HUES64 (cell line): ENCODE results near the gene STMN1.

Source experiments
- H3K27ac ChIP-seq: 2 replicates; pipeline ENCODE4 v1.7.0; 2013; ENCODE audit warnings: low read depth, low read length, inconsistent platforms
- H3K27me3 ChIP-seq: 2 replicates; pipeline ENCODE4 v1.6.1; 2013; ENCODE audit warnings: mild to moderate bottlenecking, low read length; ENCODE audit not compliant: insufficient read depth
- H3K36me3 ChIP-seq: 2 replicates; pipeline ENCODE4 v1.6.1; 2013; ENCODE audit warnings: mild to moderate bottlenecking, low read length; ENCODE audit not compliant: insufficient read depth
- H3K4me1 ChIP-seq: 2 replicates; pipeline ENCODE4 v1.6.1; 2013; ENCODE audit warnings: mild to moderate bottlenecking, low read length, moderate library complexity; ENCODE audit not compliant: insufficient read depth
- H3K4me3 ChIP-seq: 2 replicates; pipeline ENCODE4 v1.5.1; 2013; ENCODE audit warnings: mild to moderate bottlenecking, low read length, moderate library complexity
- H3K9ac ChIP-seq: 2 replicates; pipeline ENCODE4 v1.6.1; 2013; ENCODE audit warnings: mild to moderate bottlenecking, low read depth, low read length
- H3K9me3 ChIP-seq: 2 replicates; pipeline ENCODE4 v1.6.1; 2013; ENCODE audit warnings: low read depth, low read length; ENCODE audit not compliant: insufficient read depth
- WGBS: fragments of 150-250, 120-280 bp; methylation state at CpG from one replicate; pipeline ENCODE4 v1.1.7; 2013; ENCODE audit warnings: missing lambda C conversion rate; 5-methylcytosine and 5-hydroxymethylcytosine counted together

The STMN1 gene

DNA sequence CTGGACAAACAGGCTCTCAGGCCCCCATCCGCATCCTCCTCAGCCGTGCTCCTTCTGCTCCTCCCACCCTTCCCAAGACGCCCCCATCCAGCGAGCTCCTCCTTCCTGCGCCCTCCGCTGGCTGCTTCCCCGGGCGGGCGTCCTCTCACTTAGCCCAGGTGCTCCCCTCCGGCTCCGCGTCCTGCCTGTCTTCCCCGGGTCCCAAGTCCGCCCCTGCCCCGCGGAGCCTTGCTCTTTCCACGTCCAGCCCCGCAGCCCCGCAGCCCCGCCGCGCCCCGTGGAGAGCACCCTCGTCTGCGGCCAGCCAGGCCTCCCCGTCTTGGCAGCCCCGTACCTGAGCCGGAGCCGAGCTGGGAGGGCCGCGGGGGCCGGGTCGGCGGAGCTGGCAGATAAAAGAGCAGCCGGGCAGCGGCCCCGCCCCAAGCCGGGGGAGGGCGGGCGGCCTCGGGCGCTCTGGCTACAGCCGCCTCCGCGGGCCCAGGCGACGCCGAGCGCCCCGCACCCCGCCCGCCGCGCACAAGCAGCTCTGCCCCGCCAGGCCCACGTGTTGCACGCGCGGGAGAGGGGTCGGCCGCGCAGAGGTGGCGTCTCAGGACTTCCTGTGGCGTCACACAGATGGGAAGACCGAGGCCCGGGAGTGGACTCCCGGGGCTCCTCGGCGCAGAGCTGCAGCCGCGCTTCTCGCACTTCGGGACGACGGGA lies 30.9 kb downstream of the STMN1 start, which contains the start of gene PAQR7:
PAQR7 (minus strand) TSS at position 555 of the 702 bp plus-strand sequence. CDS start 11,869 bp downstream, outside the sequence.
- peaks cover 15% of the 10 kb centered on the region for H3K4me1 ChIP-seq
- H3K27ac ChIP-seq: peak within 1 kb of the TSS; percentile 75; the same call in 1 of the 2 replicates
- H3K36me3 ChIP-seq: no peaks in the 10 kb centered on the region
- peaks cover 23% of the 10 kb centered on the region for H3K27me3 ChIP-seq
- WGBS: under 1% methylated on average over 75 of the region's 75 CpGs
- peak within 1 kb of the TSS; percentile 58 for H3K9ac ChIP-seq
- peak within 1 kb of the TSS; percentile 56 for H3K4me3 ChIP-seq
- no peaks in the 10 kb centered on the region for H3K9me3 ChIP-seq

DNA sequence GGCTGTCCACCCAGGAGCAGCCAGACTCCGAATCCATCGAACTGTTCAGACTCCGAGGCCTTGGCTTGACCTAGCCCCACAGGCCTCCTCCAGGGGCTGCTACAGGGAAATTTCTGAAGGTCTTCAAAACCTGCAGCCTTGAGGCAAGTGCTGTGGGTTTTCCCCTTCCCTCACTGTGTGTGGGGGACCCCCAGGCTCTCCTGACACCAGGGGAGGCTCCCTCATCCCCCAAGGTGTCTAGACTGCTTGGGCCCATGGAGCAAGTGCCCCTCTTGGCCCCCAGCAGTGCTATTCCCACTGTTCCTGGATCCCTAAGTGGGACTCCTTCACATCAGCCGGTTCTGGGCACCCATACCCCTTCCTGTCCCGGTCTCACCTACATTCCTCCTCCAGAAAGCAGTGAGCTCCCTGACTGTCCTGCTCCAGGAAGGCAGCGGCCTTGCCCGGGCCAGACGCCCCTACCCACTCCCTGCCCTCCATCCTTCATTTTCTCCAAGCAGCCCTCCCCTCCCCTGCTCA lies 31.5 kb downstream of the STMN1 start:
- H3K4me3 ChIP-seq: peak overlapping the region; percentile 56
- no peak overlapping the region for H3K27ac ChIP-seq
- H3K36me3 ChIP-seq: no peaks in the 10 kb centered on the region
- no peaks in the 10 kb centered on the region for H3K9me3 ChIP-seq
- H3K4me1 ChIP-seq: peaks cover 15% of the 10 kb centered on the region
- H3K9ac ChIP-seq: peak overlapping the region; percentile 2; the same call in 1 of the 2 replicates
- WGBS: 46% methylated on average over 8 of the region's 8 CpGs
- peaks cover 23% of the 10 kb centered on the region for H3K27me3 ChIP-seq

DNA sequence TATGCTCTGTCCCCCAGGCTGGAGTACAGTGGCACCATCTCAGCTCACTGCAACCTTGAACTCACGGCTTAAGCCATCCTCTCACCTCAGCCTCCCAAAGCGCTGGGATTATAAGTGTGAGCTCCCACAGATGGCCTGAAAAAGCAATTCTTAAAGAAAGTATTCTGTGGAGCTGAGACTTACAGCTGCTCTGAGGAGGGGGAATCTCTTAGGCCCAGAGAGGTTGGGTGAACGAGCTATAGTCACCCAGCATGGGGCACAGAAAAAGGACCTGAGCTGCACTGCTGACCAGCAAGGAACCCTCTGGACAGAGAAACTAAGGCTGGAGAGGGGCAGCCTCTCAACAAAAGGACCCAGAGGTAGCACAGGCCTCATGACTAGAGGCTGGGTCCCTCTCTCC lies 32.0 kb downstream of the STMN1 start:
- H3K4me3 ChIP-seq: no peak overlapping the region
- H3K27me3 ChIP-seq: peaks cover 23% of the 10 kb centered on the region
- peaks cover 15% of the 10 kb centered on the region for H3K4me1 ChIP-seq
- WGBS: 88% methylated on average over 3 of the region's 3 CpGs
- H3K9ac ChIP-seq: no peak overlapping the region
- H3K9me3 ChIP-seq: no peaks in the 10 kb centered on the region
- no peak overlapping the region for H3K27ac ChIP-seq
- H3K36me3 ChIP-seq: no peaks in the 10 kb centered on the region

DNA sequence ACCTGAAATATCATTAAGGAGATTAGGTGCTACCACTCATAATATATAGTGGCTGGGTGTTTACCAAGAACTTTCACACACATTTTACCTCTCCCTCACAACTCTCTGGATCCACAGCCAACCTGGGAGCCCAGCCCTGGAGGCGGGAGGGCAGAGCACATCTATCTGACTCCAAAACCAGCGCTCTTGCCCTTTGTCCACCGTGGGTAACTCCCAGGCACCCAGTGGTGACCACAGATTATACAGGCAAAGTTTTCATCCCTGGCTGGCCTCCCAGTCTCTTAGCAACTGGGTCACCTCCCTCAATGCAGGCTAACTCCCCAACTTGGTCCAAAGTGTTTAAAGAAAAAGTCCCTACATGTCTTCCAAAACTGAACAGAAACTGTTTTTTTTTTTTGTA lies 33.1 kb downstream of the STMN1 start:
- Histone ChIP-seq H3K4me3 (no peak overlapping the region), H3K9ac (no peak overlapping the region), H3K9me3 (no peaks in the 10 kb centered on the region), H3K27ac (no peak overlapping the region), H3K27me3 (peaks cover 23% of the 10 kb centered on the region), H3K36me3 (no peaks in the 10 kb centered on the region), H3K4me1 (peaks cover 15% of the 10 kb centered on the region)
- 92% methylated on average over 3 of the region's 3 CpGs for WGBS

DNA sequence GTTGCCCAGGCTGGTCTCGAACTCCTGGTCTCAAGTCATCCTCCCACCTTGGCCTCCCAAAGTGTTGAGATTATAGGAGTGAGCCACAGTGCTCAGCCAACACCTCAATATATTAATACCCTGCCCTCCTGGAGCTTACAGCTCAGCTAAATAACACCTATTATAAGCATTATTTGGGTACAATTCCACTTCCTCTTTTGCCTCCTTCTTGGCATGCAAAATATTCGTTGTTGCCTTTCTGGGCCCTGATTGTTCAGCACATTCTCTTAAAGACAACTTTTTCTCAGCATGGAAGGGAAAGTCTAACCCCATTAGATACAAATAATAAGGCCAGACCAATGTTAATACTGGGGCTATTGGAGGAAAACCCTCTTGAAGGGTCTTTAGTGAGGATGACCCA lies 33.5 kb downstream of the STMN1 start:
- Histone ChIP-seq H3K9me3 (no peaks in the 10 kb centered on the region), H3K27ac (no peak overlapping the region), H3K9ac (no peak overlapping the region), H3K27me3 (peaks cover 23% of the 10 kb centered on the region), H3K4me1 (peaks cover 18% of the 10 kb centered on the region), H3K4me3 (no peak overlapping the region), H3K36me3 (no peaks in the 10 kb centered on the region)
- 95% methylated on average over 2 of the region's 2 CpGs for WGBS

DNA sequence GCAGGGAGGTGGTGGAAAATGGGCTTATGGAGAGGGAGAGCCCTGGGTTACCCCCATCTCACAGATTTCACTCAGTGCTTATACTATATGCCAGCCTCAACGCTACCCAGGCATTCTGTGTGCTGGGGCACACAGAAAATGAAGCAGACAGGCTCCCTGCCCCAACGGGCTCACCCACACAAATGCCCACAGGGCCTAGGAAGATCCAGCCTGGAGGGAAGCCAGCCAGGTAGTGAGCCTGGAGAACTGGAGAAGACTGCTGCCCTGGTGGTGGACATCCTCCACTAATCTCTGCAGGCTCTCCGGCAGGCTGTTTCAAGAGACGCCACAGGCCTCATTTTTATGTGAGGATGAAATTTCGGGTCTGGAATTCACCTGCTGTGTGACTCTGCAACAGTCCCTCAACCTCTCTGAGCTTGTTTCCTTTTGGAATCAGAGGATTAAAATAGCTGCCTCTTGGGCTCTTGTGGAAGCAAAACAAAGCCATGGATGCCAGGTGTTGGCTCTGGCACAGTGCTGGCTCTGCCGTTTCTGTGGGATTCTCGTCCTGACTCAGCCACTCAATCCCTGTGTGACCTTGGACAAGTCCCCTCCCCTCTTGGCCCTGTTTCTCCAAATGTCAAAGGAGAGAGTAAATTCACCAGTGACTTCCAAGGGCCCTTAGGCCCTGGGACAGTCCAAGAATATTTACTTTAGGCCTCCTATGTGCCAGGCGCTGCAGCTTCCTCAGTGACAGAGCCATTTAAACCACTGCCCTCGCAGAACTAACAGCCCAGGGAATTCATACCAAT lies 34.3 kb downstream of the STMN1 start:
- H3K4me1 ChIP-seq: peaks cover 19% of the 10 kb centered on the region

DNA sequence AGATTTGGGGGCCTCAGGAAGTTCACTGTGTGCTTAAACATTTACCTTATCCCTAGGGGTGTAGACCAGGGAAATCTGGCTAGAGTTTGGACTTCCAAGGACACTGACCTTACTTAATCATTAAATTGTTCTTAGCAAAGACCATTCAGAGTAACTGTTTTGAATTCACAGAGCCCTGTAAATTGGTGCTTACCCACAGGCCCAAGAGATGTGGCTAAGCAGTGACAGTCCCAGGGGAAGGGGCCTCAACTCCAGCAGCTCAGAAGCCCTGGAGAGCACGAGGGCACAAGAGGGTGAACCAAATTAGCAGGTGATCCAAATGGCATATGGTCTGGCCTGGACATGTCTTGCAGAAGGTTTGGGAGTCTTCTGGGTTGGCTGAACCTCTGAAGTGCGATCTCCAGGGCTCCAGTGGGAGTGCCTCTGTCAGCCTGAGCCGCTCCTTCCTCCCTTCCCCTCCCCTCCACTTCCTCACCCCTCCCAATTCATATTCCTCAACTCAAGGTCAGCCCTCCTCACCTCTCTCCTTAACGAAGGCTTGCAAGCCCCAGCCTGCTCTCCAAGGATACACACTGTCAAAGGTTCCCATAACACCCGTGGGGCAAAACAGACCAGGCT lies 35.0 kb downstream of the STMN1 start:
- WGBS: 38% methylated on average over 5 of the region's 5 CpGs
- Histone ChIP-seq H3K4me3 (no peak overlapping the region), H3K27me3 (peaks cover 9% of the 10 kb centered on the region), H3K27ac (no peak overlapping the region), H3K36me3 (no peaks in the 10 kb centered on the region), H3K9ac (no peak overlapping the region), H3K4me1 (peaks cover 14% of the 10 kb centered on the region), H3K9me3 (no peaks in the 10 kb centered on the region)

More for the DNA sequence above, 34.3 kb downstream of the STMN1 start:
- Histone ChIP-seq H3K36me3 (no peaks in the 10 kb centered on the region), H3K27ac (no peak overlapping the region), H3K27me3 (peaks cover 16% of the 10 kb centered on the region), H3K9ac (no peak overlapping the region), H3K4me3 (no peak overlapping the region), H3K9me3 (no peaks in the 10 kb centered on the region)
- 85% methylated on average over 9 of the region's 9 CpGs for WGBS

DNA sequence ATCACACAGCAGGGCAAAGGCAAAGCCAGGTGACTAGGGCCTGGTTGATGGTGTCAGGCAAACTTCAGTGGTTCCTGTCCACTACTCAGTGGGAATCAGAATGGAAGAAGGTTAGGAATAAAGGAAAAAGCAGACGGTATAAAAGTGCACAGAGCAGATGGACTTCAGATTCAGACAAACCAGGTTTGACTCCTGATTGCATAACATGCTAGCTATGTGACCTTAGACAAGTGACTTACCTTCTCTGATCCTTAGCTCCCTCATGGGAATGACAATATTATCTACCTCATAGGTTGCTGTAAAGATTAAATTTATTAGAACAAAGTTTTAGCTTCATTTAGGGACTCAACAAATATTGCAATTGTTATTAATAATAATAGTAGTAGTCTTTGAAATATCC lies 35.6 kb downstream of the STMN1 start:
- Histone ChIP-seq H3K27me3 (peaks cover 6% of the 10 kb centered on the region; the same call in 1 of the 2 replicates), H3K36me3 (no peaks in the 10 kb centered on the region), H3K4me1 (peaks cover 11% of the 10 kb centered on the region), H3K9ac (no peak overlapping the region), H3K4me3 (no peak overlapping the region), H3K9me3 (no peaks in the 10 kb centered on the region), H3K27ac (no peak overlapping the region)
- WGBS: 95% methylated on average over 1 of the region's 1 CpG

DNA sequence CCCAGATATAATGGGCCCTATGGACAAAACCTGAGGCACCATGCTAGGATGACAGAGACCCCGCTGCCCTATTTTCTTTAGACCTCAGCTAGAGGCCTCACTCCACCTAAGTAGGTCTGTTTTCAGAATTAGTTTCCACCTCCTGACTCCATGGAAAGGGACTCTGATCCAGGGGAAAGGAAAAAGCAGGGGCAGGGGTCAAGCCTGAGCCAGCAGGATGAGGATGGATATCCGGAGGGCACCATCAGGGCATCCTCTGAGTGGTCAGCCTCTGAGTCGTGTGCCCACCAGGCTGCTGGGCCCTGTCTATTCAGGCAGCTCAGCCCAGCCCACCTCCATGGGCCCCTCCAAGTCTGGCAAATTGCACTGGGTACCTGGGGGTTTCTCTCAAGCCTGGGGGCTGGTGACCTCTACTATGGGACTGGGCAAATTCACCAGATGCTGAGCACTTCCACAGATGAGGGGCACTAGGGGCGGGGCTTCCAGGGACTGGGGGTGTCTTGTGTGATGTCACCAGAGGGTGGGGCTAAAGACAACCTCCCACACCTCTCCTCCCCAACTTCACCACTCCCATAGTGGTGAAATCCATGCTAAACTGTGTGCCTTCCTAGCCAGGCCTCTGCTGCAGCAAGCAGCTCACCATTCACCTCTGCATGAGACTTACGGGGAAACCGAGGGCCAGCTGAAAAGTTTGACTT lies 36.2 kb downstream of the STMN1 start:
- H3K4me1 ChIP-seq: peaks cover 11% of the 10 kb centered on the region
- no peak overlapping the region for H3K27ac ChIP-seq
- no peak overlapping the region for H3K9ac ChIP-seq
- H3K36me3 ChIP-seq: no peaks in the 10 kb centered on the region
- peaks cover 6% of the 10 kb centered on the region; the same call in 1 of the 2 replicates for H3K27me3 ChIP-seq
- no peak overlapping the region for H3K4me3 ChIP-seq
- 89% methylated on average over 5 of the region's 6 CpGs for WGBS
- no peaks in the 10 kb centered on the region for H3K9me3 ChIP-seq

DNA sequence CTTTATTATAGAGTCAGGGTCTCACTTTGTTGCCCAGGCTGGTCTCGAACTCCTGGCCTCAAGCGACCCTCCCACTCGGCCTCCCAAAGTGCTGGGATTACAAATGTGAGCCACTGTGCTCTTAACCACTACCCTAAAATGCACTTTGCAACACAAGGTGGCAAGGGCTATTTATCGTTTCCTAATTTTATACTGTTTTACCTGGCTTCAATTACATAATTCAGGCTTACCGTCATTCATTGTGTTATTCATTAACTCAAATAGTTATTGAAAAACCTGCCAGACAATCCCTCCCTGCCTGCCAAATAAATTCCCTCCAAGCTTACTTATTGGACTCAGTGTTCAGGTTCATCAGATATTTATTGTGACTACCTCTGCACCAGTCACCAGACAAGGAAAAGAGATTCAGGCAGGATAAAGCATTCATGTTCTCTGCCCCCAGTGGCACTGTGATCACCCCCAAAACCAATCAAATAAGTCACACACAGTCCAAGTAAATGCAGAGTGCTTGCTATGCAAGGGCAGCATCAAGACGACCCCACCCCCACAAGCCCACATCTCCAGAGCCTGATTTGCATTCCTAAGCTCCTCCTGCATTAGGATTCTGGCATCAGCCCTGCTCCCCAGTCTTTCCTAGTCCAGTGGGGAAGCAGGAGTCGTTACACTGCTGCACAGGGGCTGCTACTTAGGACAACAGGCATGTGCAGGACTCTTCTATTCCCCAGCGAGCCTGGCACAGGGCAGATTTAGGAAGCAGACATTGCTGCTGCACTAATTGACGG lies 38.8 kb downstream of the STMN1 start:
- WGBS: 75% methylated on average over 9 of the region's 9 CpGs
- Histone ChIP-seq H3K27me3 (no peaks in the 10 kb centered on the region), H3K4me3 (no peak overlapping the region), H3K36me3 (no peaks in the 10 kb centered on the region; the same call in 1 of the 2 replicates), H3K27ac (no peak overlapping the region), H3K4me1 (peaks cover 4% of the 10 kb centered on the region; the same call in 1 of the 2 replicates), H3K9ac (no peak overlapping the region), H3K9me3 (no peaks in the 10 kb centered on the region)
